AG04449 (cell line): Measurements from ENCODE around the gene ST6GAL1.

Experiments
- CTCF ChIA-PET: fragments of 350-600 bp; formaldehyde crosslinking; extraction: SDS; loops from one replicate; lab custom pipeline; 2021; ENCODE audit warnings: antibody characterized with exemption; lab: Yijun Ruan, JAX
- POLR2A ChIA-PET: fragments of 400-600, 350-600 bp; formaldehyde crosslinking; extraction: SDS; loops from one replicate; lab custom pipeline; 2020; ENCODE audit warnings: antibody characterized with exemption, inconsistent platforms; lab: Yijun Ruan, JAX
- DNase-seq: peaks from one replicate; pipeline ENCODE4 v3.0.0-alpha.2; 2010; ENCODE audit warnings: low read depth, low spot score
- H3K4me3 ChIP-seq: 2 replicates; pipeline ENCODE4 v1.5.1; 2011; ENCODE audit warnings: low read depth, mild to moderate bottlenecking, control low read depth, low read length
- TF ChIP-seq, protein P1 (sequence below): IDR thresholded peaks from one replicate; pipeline ENCODE4 v1.5.1; 2011; ENCODE audit warnings: mild to moderate bottlenecking, moderate library complexity, low read length, control low read depth, inconsistent platforms; ENCODE audit not compliant: insufficient read depth; ENCODE audit errors: missing control alignments

Gene ST6GAL1

DNA sequence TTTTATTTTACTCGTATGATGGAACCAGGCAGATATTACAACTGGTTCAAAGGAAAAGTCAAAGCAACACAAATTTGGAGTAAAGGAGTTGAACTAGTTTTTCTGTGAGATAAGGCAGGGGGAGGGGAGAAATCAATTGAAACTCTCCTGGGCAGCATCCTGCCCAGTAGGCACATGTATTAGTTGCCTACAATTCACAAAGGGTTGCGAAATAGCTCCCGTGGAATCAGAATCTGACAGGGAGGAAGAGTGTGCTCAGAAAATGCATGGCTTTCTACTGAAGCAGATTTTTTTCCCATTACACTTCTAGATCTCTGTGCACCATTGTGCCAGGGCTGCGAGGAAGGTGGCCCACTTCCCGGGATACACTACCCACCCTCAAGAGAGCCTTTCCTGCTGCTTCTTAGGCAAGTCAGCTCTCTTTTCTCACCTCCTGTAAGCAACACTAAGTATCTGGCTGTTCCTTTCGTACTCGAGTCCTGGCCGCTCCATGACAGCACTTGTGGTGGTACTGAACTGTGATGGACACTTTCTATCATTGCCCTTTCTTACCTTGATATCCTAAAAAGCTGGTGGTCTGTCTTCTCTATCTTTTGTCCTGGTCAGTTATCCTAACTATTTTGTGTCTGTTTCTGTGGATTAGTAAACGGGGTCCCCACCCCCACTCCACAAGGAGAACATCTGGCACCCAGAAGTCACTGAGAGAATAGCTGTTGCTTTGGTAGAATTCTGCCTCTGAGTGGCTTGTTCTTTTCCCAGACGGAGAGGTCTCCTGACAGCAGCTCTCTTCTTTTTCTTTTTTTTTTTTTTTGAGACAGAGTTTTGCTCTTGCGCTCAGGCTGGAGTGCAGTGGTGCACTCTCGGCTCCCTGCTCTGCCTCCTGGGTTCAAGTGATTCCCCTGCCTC lies 134.1 kb downstream of the ST6GAL1 start:
- H3K4me3 ChIP-seq = no peak overlapping the region; the same call in 1 of the 2 replicates
- ChIA-PET POLR2A (no interaction called here), CTCF (interaction anchor here (1.0 kb wide), 1 partner anchor 86 kb away, joined by 3 read pairs; no protein-coding TSS in a partner anchor)
- TF ChIP-seq, protein P1, sequence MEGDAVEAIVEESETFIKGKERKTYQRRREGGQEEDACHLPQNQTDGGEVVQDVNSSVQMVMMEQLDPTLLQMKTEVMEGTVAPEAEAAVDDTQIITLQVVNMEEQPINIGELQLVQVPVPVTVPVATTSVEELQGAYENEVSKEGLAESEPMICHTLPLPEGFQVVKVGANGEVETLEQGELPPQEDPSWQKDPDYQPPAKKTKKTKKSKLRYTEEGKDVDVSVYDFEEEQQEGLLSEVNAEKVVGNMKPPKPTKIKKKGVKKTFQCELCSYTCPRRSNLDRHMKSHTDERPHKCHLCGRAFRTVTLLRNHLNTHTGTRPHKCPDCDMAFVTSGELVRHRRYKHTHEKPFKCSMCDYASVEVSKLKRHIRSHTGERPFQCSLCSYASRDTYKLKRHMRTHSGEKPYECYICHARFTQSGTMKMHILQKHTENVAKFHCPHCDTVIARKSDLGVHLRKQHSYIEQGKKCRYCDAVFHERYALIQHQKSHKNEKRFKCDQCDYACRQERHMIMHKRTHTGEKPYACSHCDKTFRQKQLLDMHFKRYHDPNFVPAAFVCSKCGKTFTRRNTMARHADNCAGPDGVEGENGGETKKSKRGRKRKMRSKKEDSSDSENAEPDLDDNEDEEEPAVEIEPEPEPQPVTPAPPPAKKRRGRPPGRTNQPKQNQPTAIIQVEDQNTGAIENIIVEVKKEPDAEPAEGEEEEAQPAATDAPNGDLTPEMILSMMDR = no peak
- no peak for DNase-seq

DNA sequence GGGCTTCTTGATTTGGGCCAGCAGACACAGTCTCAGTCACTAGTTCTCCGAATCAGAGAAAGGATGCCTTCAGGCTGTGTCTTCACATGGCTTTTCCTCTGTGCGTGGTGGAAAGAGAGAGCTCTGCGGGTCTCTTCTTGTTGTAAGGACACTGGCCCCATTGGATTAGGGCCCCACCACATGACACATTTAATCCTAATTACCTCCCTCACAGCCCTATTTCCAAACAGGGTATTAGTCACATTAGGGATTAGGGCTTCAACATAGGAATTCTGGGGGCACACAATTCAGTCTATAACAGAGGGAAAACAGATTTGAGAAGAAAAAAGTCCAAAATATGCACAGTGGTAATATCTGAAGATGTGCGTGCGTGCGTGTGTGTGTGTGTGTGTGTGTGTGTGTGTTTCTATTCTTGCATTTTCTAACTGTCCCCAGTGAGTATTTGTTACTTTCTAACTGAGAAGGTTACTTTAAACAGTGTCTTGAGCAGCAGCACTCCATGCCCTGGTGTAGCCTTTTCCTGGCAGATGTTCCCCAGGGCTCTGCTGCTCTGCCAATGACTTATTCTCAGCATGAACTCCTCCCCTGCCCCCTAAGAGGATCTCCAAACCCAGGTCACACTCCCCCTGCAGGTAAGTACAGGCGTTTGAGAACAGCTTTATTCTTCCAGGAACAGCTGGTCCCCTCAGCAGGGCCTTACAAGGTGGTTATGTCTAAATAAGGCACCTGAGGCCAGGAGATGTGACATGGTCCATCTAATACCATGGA lies 136.1 kb downstream of the ST6GAL1 start:
- ChIA-PET CTCF (no interaction called here), POLR2A (no interaction called here)
- TF ChIP-seq, protein P1 = peak; percentile 6
- DNase-seq = no peak
- no peak overlapping the region for H3K4me3 ChIP-seq

DNA sequence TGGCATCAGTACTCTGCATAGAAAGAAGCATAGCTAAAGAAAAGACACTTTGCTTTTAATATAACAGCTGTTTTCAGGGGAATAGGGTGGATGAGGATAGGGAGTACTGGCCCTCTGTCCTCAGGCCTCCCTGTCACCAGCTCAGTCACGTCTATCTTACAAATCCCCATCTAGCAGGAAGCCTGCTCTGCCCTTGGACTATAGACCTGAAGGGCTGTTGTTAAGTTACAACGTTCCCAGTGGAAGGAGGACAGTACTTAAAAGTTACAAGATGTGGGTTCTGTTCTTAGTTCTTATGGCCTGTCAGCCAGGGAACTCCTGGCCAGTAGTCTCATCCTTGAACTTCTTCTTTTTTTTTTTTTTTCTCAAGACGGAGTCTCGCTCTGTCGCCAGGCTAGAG lies 138.5 kb downstream of the ST6GAL1 start:
- TF ChIP-seq, protein P1 = no peak
- POLR2A ChIA-PET = no interaction called here
- CTCF ChIA-PET = no interaction called here
- DNase-seq = no peak
- no peak overlapping the region for H3K4me3 ChIP-seq

DNA sequence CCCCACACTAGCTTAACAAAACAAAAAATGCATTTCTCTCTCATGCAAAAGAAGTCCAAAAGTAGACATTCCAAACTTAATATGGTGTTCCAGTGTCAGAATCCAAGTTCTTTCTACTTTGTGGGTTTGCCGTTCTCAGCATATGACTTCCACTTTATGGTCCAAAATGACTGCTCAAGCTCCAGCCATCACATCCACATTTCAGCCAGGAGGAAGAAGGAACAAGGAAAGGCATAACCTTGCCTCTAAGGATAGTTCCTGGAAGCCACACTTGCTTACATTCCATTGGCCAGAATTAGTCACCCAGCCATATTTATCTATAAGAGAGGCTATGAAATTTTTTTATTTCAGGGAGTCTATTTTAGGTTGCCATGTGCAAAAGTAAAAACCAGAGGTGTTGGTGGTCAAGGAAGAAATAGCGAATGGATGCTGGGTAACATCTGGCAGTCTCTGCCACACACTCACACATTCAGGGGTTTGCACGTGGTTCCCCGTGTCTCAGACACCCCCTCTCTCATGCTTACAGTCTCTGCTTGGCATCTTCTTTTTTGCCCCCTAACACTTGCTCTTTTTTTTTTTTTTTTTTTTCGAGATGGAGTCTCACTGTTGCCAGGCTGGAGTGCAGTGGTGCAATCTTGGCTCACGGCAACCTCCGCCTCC lies 139.7 kb downstream of the ST6GAL1 start:
- CTCF ChIA-PET = no interaction called here
- DNase-seq = no peak
- no peak overlapping the region for H3K4me3 ChIP-seq
- POLR2A ChIA-PET = no interaction called here
- TF ChIP-seq, protein P1 = no peak

DNA sequence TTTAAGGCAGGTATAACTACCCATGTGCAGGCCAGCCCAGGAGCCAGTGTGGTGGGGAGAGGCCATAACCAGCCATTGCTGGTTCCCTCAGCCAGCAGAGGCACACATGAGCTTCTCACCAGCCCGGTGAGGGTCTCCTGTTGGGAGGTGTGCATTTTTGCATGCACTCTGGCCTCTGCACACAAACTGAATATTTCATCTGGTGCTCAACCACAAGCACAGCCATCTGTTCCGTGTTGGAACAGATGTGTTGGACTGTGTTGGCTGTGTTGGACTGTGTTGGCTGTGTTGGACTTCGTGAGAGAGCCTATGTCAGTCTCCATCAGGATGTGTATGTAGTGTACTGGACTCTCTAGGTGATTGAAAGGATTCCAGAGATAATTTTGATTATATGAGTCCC lies 141.8 kb downstream of the ST6GAL1 start:
- POLR2A ChIA-PET = no interaction called here
- TF ChIP-seq, protein P1 = no peak
- CTCF ChIA-PET = no interaction called here
- DNase-seq = no peak
- H3K4me3 ChIP-seq = no peak overlapping the region
